ENCODE measurements around the gene TPRKB. TPM values are rescaled to one million over a fixed set of nuclear protein-coding genes. Genes with fewer than 3 reads are reported as not detected.

The TPRKB gene
- total RNA-seq, 1 experiment from 2014 or later = 44.7 TPM

GRCh38 chr2:73770725-73771124 is 33.6 kb upstream of the TPRKB start:
- TF ChIP-seq CTCF (conservative IDR thresholded peaks at IDR 0.05) = no peak

More at GRCh38 chr2:73770725-73771124, 33.6 kb upstream of the TPRKB start:
- no peak overlapping the region for H4K8ac ChIP-seq (replicated peaks; ENCODE audit: insufficient read length, low read depth, low read length)
- Mint-ChIP-seq H3K4me1 (no peaks in the 10 kb centered on the region), H3K4me3 (no peak overlapping the region), H3K36me3 (ENCODE audit: insufficient read depth in 1 of 3, low read depth in 3 of 3) (peaks cover 22 to 76% (median 68%) of the 10 kb centered on the region in 3 experiments; a peak in 6 of 7 replicates), H3K9me3 (no peaks in the 10 kb centered on the region), H3K27me3 (ENCODE audit: low read depth) (no peaks in the 10 kb centered on the region), H3K27ac (no peak overlapping the region)
- no CpG with 5 or more reads among the region's 3 CpGs for WGBS (ENCODE audit: extremely low coverage, insufficient read length, low lambda C conversion rate)
- no peaks in the 10 kb centered on the region for H3K9me3 ChIP-seq (ENCODE audit: control insufficient read depth, low read depth, low read length)
- no peak overlapping the region for H3K56ac ChIP-seq (ENCODE audit: insufficient read length, low read depth, low read length)
- no peak overlapping the region for H3T11ph ChIP-seq (ENCODE audit: low read length)
- H3K4me2 ChIP-seq (ENCODE audit: insufficient read depth, insufficient read length, low read length) = no peak overlapping the region
- H3K18ac ChIP-seq (ENCODE audit: insufficient read length, low read depth, low read length) = no peak overlapping the region
- no peak for DNase-seq
- no peaks in the 10 kb centered on the region for H4K20me1 ChIP-seq (ENCODE audit: control insufficient read depth, insufficient read depth, insufficient read length)
- H3K14ac ChIP-seq (ENCODE audit: insufficient read depth, low read length) = no peak overlapping the region
- H2BK15ac ChIP-seq (ENCODE audit: low read depth, low read length) = no peak overlapping the region
- no peak overlapping the region for H2BK120ac ChIP-seq (ENCODE audit: low read depth, low read length, poor library complexity, severe bottlenecking)
- no peak overlapping the region for H2BK20ac ChIP-seq (ENCODE audit: low read depth, low read length, poor library complexity, severe bottlenecking)
- no peak overlapping the region for H4K5ac ChIP-seq (ENCODE audit: insufficient read length, low read depth, low read length)
- no peak overlapping the region for H2AFZ ChIP-seq (ENCODE audit: low read length)
- no peak overlapping the region for H3K9ac ChIP-seq (ENCODE audit: extremely low read depth, insufficient read length, low read length)
- no peaks in the 10 kb centered on the region for H3K4me1 ChIP-seq (ENCODE audit: insufficient read depth, low read length)
- no peak overlapping the region for H2AK5ac ChIP-seq (ENCODE audit: insufficient read length, low read length)
- H2BK12ac ChIP-seq (ENCODE audit: insufficient read length, low read depth, low read length) = no peak overlapping the region
- no peaks in the 10 kb centered on the region; the same call in 1 of the 2 replicates for H3K79me2 ChIP-seq (ENCODE audit: insufficient read depth, low read length)
- H3K27me3 ChIP-seq (ENCODE audit: insufficient read depth, low read length) = no peaks in the 10 kb centered on the region
- H3K23me2 ChIP-seq (ENCODE audit: insufficient read length, low read depth, low read length, poor library complexity, severe bottlenecking) = no peaks in the 10 kb centered on the region
- H4K91ac ChIP-seq (ENCODE audit: insufficient read length, low read depth, low read length) = no peak overlapping the region
- no peak overlapping the region for H2BK5ac ChIP-seq (ENCODE audit: insufficient read length, low read length)
- H3K79me1 ChIP-seq (ENCODE audit: insufficient read depth, low read depth, low read length, poor library complexity, severe bottlenecking) = no peaks in the 10 kb centered on the region
- H3K23ac ChIP-seq (ENCODE audit: insufficient read length, low read depth, low read length) = no peak overlapping the region
- no peak overlapping the region for H3K27ac ChIP-seq (ENCODE audit: insufficient read length, low read depth, low read length)
- H3K4ac ChIP-seq (ENCODE audit: low read depth, low read length) = no peak overlapping the region

All from H9 (cell line).